ENCODE measurements around the gene SCN1A.

SCN1A gene

DNA sequence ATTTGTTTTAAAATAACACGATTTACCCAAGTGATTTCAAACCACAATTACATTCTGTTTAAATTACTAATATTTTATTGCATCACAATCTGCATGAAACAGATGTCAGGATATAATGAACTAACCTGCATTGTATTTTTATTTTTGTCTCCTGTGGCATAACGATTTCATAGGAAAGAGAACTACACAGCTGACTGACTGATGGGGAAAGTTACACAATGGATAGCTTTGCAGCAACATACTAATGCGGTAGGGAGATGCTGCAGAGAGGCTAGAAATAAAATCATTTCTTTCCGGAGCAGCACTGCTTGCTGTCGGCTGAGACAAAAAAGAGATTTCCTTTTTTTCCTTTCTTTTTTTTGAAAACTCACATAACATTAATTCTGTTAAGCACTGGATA is 36.9 kb downstream of the SCN1A start:
- TF ChIP-seq, protein P1, sequence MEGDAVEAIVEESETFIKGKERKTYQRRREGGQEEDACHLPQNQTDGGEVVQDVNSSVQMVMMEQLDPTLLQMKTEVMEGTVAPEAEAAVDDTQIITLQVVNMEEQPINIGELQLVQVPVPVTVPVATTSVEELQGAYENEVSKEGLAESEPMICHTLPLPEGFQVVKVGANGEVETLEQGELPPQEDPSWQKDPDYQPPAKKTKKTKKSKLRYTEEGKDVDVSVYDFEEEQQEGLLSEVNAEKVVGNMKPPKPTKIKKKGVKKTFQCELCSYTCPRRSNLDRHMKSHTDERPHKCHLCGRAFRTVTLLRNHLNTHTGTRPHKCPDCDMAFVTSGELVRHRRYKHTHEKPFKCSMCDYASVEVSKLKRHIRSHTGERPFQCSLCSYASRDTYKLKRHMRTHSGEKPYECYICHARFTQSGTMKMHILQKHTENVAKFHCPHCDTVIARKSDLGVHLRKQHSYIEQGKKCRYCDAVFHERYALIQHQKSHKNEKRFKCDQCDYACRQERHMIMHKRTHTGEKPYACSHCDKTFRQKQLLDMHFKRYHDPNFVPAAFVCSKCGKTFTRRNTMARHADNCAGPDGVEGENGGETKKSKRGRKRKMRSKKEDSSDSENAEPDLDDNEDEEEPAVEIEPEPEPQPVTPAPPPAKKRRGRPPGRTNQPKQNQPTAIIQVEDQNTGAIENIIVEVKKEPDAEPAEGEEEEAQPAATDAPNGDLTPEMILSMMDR (IDR thresholded peaks at IDR 0.05): no peak

DNA sequence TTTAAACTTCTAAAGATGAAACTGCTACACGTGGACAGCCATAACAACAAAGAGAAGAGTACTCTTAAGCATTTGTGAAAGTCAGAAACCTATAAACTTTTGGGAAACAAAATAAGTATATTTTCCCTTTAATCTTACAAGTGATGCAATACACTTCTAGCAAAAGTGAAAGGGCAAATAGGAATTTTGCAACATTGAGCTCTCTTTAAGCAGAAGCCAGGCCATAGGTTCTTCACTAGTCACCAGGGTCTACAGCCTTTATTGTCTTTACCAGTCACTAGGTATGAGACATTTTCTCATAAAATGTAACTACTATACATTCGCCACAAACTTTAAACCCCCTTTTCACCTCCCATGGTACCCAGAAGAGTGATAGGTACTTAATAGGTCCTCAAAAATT is 37.5 kb downstream of the SCN1A start:
- TF ChIP-seq, protein P1 (IDR thresholded peaks at IDR 0.05): no peak

DNA sequence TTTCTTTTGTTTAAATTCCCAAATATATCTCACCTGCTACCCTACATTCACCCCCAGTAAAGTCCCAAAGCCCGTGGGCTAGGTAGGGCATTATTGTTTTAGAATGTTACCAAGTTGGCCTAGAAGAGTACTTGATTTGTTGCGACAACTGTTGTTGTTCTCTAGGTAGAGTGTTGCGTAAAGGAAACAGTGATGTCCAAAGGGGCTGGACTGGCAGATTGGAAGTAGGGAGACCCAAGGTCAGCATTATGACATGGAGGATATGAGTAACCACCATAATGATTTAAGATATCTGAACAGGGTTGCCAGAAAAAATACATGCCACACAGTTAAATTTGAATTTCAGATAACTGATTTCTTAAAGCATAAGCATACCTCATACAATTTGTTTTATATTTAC is 39.2 kb downstream of the SCN1A start:
- TF ChIP-seq, protein P1 (IDR thresholded peaks at IDR 0.05): no peak

DNA sequence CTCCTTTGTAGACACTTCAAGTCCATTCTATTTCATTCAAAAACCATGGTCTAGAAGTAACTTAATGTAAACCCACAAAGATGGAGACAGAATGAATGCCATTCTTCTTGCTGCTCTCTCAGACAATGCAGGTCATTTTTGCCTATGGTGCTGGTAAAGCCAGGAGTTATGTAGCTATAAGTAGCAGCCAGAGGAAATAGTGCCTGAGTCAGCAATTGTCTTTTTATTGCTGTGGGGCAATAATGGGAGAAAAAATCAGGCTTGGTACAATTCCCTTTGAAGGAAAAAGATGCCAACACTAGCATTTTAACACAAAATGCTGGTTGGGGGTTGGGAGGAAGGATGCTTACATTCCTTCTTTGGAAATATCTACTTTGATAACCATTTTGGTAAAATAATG is 43.5 kb downstream of the SCN1A start:
- TF ChIP-seq, protein P1 (IDR thresholded peaks at IDR 0.05): no peak

DNA sequence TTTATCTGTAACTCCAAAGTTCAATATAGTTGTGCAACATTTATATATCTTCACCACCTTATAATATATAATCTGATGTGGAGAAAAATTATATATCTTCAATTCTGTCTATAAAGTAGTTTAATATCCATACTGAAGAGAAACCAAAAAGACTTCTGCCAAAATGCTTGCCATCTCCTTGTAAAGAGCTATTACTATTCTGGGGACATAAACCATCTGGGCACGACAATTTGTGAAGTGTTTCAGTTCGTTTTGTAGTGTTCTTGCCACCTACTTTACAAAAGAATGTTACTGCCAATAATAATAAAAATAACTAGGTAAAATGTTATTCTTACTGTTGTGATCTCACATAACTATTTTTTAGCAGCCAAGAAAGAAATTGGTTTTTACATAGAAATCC is 45.1 kb downstream of the SCN1A start:
- TF ChIP-seq, protein P1 (IDR thresholded peaks at IDR 0.05): no peak

DNA sequence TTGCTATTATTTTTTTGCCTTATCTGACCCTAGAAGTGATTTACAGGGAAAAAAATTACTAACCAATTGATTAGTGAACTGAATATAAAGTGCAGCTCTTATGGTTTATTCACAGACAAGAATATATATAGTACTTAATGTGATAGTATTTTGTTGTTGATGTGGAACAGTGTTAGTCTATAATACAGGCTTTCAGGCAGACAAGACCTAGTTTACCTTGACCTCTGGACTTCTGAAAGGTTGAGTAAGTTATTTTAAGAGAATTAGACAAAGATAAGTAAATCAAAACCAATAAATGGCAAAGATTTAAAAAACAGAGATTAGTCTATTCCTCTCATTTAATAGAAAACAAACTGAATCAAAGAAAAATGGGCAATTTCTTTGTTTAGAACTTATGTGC is 46.0 kb downstream of the SCN1A start:
- TF ChIP-seq, protein P1 (IDR thresholded peaks at IDR 0.05): no peak

DNA sequence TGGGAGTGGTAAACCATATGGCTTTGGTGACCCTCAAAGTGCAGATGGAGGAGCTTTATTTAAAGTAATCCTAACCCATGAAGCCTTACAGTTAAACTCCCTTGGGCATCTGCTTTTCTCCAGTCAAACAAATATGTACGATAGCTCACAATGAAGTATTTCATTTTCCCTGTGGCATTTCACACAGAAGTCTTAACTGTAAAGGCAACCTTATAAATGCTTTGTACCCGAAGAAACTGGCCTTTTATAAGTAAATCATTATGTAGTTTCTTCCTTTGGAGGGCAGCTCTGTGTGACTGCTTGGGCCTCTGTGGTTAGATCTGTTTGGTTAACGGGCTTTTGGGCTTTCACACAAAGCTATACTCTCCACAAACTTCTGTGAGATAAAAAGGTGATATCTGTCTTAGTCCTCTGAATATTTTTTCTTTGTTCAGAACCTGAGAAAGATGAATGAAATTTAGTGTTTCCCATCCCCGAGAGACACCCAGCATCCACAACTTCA is 46.6 kb downstream of the SCN1A start:
- TF ChIP-seq, protein P1 (IDR thresholded peaks at IDR 0.05): no peak

DNA sequence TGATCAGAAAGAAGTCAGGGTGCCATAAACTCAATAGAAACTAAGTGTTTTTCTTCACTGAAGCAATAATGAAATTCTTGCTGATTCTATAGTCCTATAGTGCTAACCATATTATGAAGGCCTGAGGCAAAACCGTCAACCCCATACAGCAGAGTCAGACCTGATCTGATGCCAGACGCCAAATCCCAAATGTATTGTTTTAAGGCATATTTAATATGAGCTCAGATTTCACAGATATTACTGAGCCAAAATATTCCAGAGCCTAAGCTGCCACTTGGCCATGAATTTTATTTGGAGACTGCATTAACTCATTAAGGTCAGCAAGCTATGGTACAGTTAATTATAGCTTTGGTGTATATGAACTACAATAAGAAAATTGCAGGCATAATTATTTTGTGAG is 53.4 kb downstream of the SCN1A start:
- TF ChIP-seq, protein P1 (IDR thresholded peaks at IDR 0.05): no peak

All from LNCAP (cell line).